ENCODE results near the gene PIP5K1B. TPM values are rescaled to one million over a fixed set of nuclear protein-coding genes. Genes with fewer than 3 reads are reported as not detected.

Gene PIP5K1B
- total RNA-seq, 1 experiment from 2014 or later = not detected

DNA sequence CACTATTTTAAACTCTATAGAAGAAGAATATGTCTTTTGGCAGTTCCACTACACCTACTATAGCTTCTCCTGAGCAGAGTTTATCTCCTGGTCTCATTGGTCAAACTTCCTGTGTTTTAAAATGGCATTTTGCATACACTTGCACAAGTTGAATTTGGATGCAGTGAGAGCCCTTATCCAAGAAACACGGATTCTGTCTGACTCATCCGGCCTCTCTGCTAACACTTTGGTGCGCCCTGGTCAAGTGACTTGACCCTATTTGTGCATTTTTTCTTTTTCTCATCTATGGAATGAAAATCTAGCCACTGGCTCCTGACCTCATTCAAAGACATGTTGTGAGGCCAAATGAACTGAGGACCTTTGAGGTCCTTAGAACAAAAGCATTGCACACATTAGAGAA, 20.0 kb downstream of the PIP5K1B start:
- TF ChIP-seq TCF7L2 (IDR thresholded peaks at IDR 0.05; ENCODE audit: low read depth, low read length) = no peak
- no peak for TF ChIP-seq POLR2AphosphoS5 (IDR thresholded peaks at IDR 0.05; ENCODE audit: low read depth, low read length)
- TF ChIP-seq SIN3A (IDR thresholded peaks at IDR 0.05; ENCODE audit: borderline replicate concordance, insufficient read depth, low read depth, low read length) = no peak
- TF ChIP-seq, protein P1, sequence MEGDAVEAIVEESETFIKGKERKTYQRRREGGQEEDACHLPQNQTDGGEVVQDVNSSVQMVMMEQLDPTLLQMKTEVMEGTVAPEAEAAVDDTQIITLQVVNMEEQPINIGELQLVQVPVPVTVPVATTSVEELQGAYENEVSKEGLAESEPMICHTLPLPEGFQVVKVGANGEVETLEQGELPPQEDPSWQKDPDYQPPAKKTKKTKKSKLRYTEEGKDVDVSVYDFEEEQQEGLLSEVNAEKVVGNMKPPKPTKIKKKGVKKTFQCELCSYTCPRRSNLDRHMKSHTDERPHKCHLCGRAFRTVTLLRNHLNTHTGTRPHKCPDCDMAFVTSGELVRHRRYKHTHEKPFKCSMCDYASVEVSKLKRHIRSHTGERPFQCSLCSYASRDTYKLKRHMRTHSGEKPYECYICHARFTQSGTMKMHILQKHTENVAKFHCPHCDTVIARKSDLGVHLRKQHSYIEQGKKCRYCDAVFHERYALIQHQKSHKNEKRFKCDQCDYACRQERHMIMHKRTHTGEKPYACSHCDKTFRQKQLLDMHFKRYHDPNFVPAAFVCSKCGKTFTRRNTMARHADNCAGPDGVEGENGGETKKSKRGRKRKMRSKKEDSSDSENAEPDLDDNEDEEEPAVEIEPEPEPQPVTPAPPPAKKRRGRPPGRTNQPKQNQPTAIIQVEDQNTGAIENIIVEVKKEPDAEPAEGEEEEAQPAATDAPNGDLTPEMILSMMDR (IDR thresholded peaks at IDR 0.05) = no peak
- TF ChIP-seq, protein P2, sequence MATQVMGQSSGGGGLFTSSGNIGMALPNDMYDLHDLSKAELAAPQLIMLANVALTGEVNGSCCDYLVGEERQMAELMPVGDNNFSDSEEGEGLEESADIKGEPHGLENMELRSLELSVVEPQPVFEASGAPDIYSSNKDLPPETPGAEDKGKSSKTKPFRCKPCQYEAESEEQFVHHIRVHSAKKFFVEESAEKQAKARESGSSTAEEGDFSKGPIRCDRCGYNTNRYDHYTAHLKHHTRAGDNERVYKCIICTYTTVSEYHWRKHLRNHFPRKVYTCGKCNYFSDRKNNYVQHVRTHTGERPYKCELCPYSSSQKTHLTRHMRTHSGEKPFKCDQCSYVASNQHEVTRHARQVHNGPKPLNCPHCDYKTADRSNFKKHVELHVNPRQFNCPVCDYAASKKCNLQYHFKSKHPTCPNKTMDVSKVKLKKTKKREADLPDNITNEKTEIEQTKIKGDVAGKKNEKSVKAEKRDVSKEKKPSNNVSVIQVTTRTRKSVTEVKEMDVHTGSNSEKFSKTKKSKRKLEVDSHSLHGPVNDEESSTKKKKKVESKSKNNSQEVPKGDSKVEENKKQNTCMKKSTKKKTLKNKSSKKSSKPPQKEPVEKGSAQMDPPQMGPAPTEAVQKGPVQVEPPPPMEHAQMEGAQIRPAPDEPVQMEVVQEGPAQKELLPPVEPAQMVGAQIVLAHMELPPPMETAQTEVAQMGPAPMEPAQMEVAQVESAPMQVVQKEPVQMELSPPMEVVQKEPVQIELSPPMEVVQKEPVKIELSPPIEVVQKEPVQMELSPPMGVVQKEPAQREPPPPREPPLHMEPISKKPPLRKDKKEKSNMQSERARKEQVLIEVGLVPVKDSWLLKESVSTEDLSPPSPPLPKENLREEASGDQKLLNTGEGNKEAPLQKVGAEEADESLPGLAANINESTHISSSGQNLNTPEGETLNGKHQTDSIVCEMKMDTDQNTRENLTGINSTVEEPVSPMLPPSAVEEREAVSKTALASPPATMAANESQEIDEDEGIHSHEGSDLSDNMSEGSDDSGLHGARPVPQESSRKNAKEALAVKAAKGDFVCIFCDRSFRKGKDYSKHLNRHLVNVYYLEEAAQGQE (IDR thresholded peaks at IDR 0.05; ENCODE audit: insufficient read depth in 1 of 2, low read depth in 2 of 2, low read length in 1 of 2) = no peak
- DNase-seq (ENCODE audit: low read depth, low spot score) (no peak), ATAC-seq (no peak)
- Histone ChIP-seq H3K27ac (ENCODE audit: low read length) (no peak overlapping the region), H3K4me3 (ENCODE audit: low read depth in 2 of 2, low read length in 2 of 2) (no peak overlapping the region), H3K36me3 (ENCODE audit: control insufficient read depth, insufficient read depth, low read length) (no peaks in the 10 kb centered on the region), H3K4me1 (ENCODE audit: control insufficient read depth, insufficient read depth, low read length) (no peaks in the 10 kb centered on the region), H3K9me3 (ENCODE audit: control insufficient read depth, insufficient read depth, low read depth, low read length) (no peaks in the 10 kb centered on the region), H3K27me3 (ENCODE audit: control insufficient read depth, insufficient read depth, low read length) (no peaks in the 10 kb centered on the region; the same call in 1 of the 2 replicates)
- no TSS peak for BruUV-seq (replicated peaks)
- intact Hi-C loops (cut with micrococcal nuclease; ENCODE audit: unreplicated experiment) (no loop called here), in situ Hi-C loops (cut with HindIII; ENCODE audit: low pct_unique_long_range_greater_than_20kb, low sequenced_read_pairs) (no loop called here)
- ChIA-PET POLR2A (no interaction called here), CTCF (no interaction called here)

DNA sequence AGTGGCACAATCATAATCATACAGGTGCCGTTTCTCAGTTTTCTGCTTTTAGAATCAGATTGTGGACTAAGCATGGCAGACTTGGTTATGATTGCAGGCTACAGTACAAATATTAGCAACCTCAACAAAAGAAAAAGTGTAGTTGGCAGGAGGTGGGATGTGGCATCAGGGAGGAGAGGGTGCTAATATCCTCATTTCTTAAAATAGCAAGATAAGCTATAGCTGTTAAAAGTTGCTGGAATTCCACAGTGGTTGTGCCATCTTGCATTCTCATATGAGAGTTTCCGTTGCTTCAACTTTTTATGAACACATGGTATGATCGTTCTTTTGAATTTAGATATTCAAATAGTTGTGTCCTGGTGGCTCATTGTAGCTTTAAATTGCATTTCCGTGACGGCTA, 21.4 kb downstream of the PIP5K1B start:
- H3K36me3 ChIP-seq (ENCODE audit: control insufficient read depth, insufficient read depth, low read length) = no peaks in the 10 kb centered on the region
- ATAC-seq (no peak), DNase-seq (ENCODE audit: low read depth, low spot score) (no peak)
- intact Hi-C loops (cut with micrococcal nuclease; ENCODE audit: unreplicated experiment) (no loop called here), in situ Hi-C loops (cut with HindIII; ENCODE audit: low pct_unique_long_range_greater_than_20kb, low sequenced_read_pairs) (no loop called here)
- POLR2A ChIA-PET = no interaction called here
- no peaks in the 10 kb centered on the region; the same call in 1 of the 2 replicates for H3K27me3 ChIP-seq (ENCODE audit: control insufficient read depth, insufficient read depth, low read length)
- no peaks in the 10 kb centered on the region for H3K4me1 ChIP-seq (ENCODE audit: control insufficient read depth, insufficient read depth, low read length)
- TF ChIP-seq POLR2AphosphoS5 (IDR thresholded peaks at IDR 0.05; ENCODE audit: low read depth, low read length) = no peak
- TF ChIP-seq, protein P1 (IDR thresholded peaks at IDR 0.05) = no peak
- TF ChIP-seq, protein P2 (IDR thresholded peaks at IDR 0.05; ENCODE audit: insufficient read depth in 1 of 2, low read depth in 2 of 2, low read length in 1 of 2) = no peak
- TF ChIP-seq SIN3A (IDR thresholded peaks at IDR 0.05; ENCODE audit: borderline replicate concordance, insufficient read depth, low read depth, low read length) = no peak
- CTCF ChIA-PET = interaction anchor here (0.7 kb wide), 1 partner anchor 102 kb away, joined by 3 read pairs; no protein-coding TSS in a partner anchor
- H3K9me3 ChIP-seq (ENCODE audit: control insufficient read depth, insufficient read depth, low read depth, low read length) = no peaks in the 10 kb centered on the region
- H3K4me3 ChIP-seq (ENCODE audit: low read depth in 2 of 2, low read length in 2 of 2) = no peak overlapping the region
- BruUV-seq (replicated peaks) = no TSS peak
- H3K27ac ChIP-seq (ENCODE audit: low read length) = no peak overlapping the region
